ENCODE measurements around the gene KNDC1. TPM values are rescaled to one million over a fixed set of nuclear protein-coding genes. Genes with fewer than 3 reads are reported as not detected.

The KNDC1 gene
- total RNA-seq, 1 experiment from 2014 or later = 15.7 TPM

DNA sequence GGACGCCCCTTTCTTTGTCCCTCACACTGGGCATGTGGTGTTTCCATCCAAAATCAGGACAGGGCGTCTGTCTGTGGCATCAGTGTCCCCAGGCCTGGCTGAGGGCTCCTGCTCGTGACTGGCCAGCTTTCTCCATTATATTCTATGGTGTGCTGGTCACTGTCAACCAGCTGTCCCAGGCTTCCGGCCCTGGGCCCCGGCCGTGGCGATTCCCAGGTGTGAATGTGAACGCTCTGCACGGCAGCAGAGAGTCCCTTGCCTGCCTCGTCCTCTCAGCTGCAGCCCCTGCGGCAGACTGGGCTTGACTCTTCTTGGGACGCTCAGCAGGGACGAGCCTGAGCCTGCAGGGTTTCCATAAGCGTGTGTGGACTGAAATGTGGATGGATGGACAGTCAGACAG is 64.1 kb downstream of the KNDC1 start:
- H3K4me1 ChIP-seq (ENCODE audit: insufficient read depth, low read length) = no peaks in the 10 kb centered on the region
- H3K4me2 ChIP-seq (ENCODE audit: insufficient read depth, insufficient read length, low read length) = no peak overlapping the region
- H4K8ac ChIP-seq (replicated peaks; ENCODE audit: insufficient read length, low read depth, low read length) = no peak overlapping the region
- no peak overlapping the region for H2BK120ac ChIP-seq (ENCODE audit: low read depth, low read length, poor library complexity, severe bottlenecking)
- no peak overlapping the region for H2BK20ac ChIP-seq (ENCODE audit: low read depth, low read length, poor library complexity, severe bottlenecking)
- H2AFZ ChIP-seq (ENCODE audit: low read length) = no peak overlapping the region
- H3T11ph ChIP-seq (ENCODE audit: low read length) = no peak overlapping the region
- peaks cover under 1% of the 10 kb centered on the region; the same call in 1 of the 2 replicates for H3K27me3 ChIP-seq (ENCODE audit: insufficient read depth, low read length)
- no peak overlapping the region for H2BK15ac ChIP-seq (ENCODE audit: low read depth, low read length)
- H3K27ac ChIP-seq (ENCODE audit: insufficient read length, low read depth, low read length) = no peak overlapping the region
- H3K9me3 Mint-ChIP-seq = peaks cover 1 to 2% of the 10 kb centered on the region in 2 experiments; a peak in 2 of 5 replicates
- H3K23ac ChIP-seq (ENCODE audit: insufficient read length, low read depth, low read length) = no peak overlapping the region
- no peak overlapping the region for H2AK5ac ChIP-seq (ENCODE audit: insufficient read length, low read length)
- H3K56ac ChIP-seq (ENCODE audit: insufficient read length, low read depth, low read length) = no peak overlapping the region
- no peaks in the 10 kb centered on the region for H3K23me2 ChIP-seq (ENCODE audit: insufficient read length, low read depth, low read length, poor library complexity, severe bottlenecking)
- H3K27me3 Mint-ChIP-seq (ENCODE audit: low read depth) = peaks cover 28% of the 10 kb centered on the region
- TF ChIP-seq, protein P1, sequence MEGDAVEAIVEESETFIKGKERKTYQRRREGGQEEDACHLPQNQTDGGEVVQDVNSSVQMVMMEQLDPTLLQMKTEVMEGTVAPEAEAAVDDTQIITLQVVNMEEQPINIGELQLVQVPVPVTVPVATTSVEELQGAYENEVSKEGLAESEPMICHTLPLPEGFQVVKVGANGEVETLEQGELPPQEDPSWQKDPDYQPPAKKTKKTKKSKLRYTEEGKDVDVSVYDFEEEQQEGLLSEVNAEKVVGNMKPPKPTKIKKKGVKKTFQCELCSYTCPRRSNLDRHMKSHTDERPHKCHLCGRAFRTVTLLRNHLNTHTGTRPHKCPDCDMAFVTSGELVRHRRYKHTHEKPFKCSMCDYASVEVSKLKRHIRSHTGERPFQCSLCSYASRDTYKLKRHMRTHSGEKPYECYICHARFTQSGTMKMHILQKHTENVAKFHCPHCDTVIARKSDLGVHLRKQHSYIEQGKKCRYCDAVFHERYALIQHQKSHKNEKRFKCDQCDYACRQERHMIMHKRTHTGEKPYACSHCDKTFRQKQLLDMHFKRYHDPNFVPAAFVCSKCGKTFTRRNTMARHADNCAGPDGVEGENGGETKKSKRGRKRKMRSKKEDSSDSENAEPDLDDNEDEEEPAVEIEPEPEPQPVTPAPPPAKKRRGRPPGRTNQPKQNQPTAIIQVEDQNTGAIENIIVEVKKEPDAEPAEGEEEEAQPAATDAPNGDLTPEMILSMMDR (conservative IDR thresholded peaks at IDR 0.05) = no peak
- no peak for DNase-seq
- H3K79me1 ChIP-seq (ENCODE audit: insufficient read depth, low read depth, low read length, poor library complexity, severe bottlenecking) = no peaks in the 10 kb centered on the region
- no peak overlapping the region for H2BK12ac ChIP-seq (ENCODE audit: insufficient read length, low read depth, low read length)
- WGBS (ENCODE audit: extremely low coverage, insufficient read length, low lambda C conversion rate) = no CpG with 5 or more reads among the region's 14 CpGs
- H3K14ac ChIP-seq (ENCODE audit: insufficient read depth, low read length) = no peak overlapping the region
- H2BK5ac ChIP-seq (ENCODE audit: insufficient read length, low read length) = no peak overlapping the region
- H4K91ac ChIP-seq (ENCODE audit: insufficient read length, low read depth, low read length) = no peak overlapping the region
- no peak overlapping the region for H4K5ac ChIP-seq (ENCODE audit: insufficient read length, low read depth, low read length)
- no peaks in the 10 kb centered on the region for H4K20me1 ChIP-seq (ENCODE audit: control insufficient read depth, insufficient read depth, insufficient read length)
- peaks cover 0 to 6% (median 3%) of the 10 kb centered on the region in 3 experiments; a peak in 3 of 7 replicates for H3K36me3 Mint-ChIP-seq (ENCODE audit: insufficient read depth in 1 of 3, low read depth in 3 of 3)
- H3K18ac ChIP-seq (ENCODE audit: insufficient read length, low read depth, low read length) = no peak overlapping the region
- H3K4me1 Mint-ChIP-seq = peaks cover 23 to 32% of the 10 kb centered on the region in 2 experiments
- H3K79me2 ChIP-seq (ENCODE audit: insufficient read depth, low read length) = no peaks in the 10 kb centered on the region
- H3K4me3 Mint-ChIP-seq = no peak overlapping the region
- H3K9ac ChIP-seq (ENCODE audit: extremely low read depth, insufficient read length, low read length) = no peak overlapping the region
- no peaks in the 10 kb centered on the region for H3K9me3 ChIP-seq (ENCODE audit: control insufficient read depth, low read depth, low read length)
- peak overlapping the region in 2 of 3 experiments; percentile 65 to 68; a peak in 2 of 7 replicates for H3K27ac Mint-ChIP-seq
- H3K4ac ChIP-seq (ENCODE audit: low read depth, low read length) = no peak overlapping the region

All from H9 (cell line).